Adrenal gland (tissue), 12 donors: Measurements from ENCODE around the gene SLC19A3. TPM values are rescaled to one million over a fixed set of nuclear protein-coding genes. Genes with fewer than 3 reads are reported as not detected.
"Not testable (repeated sequence)": the region's sequence is repeated elsewhere in the genome, so short reads cannot be mapped to it uniquely, and the experiment has no call there.

Experiments
- DNase-seq, 7 donors: peaks; one replicate each; pipeline ENCODE4 v3.0.0-alpha.2; 2019 to 2020
- H3K27ac ChIP-seq, 5 donors: fragments of 200-600 bp; sonication (generic) in 4 of 5; 1 replicate in 3 of 5; 2 replicates in 2 of 5; pipeline versions ENCODE4 v1.5.1 to v1.8.0; 2016 to 2020; ENCODE audit warnings: mild to moderate bottlenecking in 1 of 5
- H3K27me3 ChIP-seq: fragments of 200-600 bp; 2 replicates; pipeline ENCODE4 v1.8.0; 2021
- H3K36me3 ChIP-seq, 2 donors: fragments of 200-600 bp; replicated peaks in 1 of 2; 1 replicate in 1 of 2; 2 replicates in 1 of 2; pipeline versions ENCODE4 v1.5.1 to v1.8.0; 2018 to 2022
- H3K4me1 ChIP-seq, 2 donors: fragments of 200-600 bp; replicated peaks in 1 of 2; 1 replicate in 1 of 2; 2 replicates in 1 of 2; pipeline versions ENCODE4 v1.5.1 to v1.8.0; 2018 to 2021
- H3K4me3 ChIP-seq, 4 donors: fragments of 200-600 bp; sonication (generic) in 3 of 4; one replicate each; pipeline ENCODE4 v1.5.1; 2016 to 2018
- H3K9me3 ChIP-seq, 3 donors: fragments of 200-600 bp; sonication (generic) in 1 of 3; replicated peaks in 1 of 3; 1 replicate in 2 of 3; 2 replicates in 1 of 3; pipeline versions ENCODE4 v1.5.1 to v1.8.0; 2016 to 2021
- POLR2A ChIP-seq, 2 donors: fragments of 450-650 bp; IDR thresholded peaks; one replicate each; pipeline ENCODE4 v1.6.1; 2017; ENCODE audit warnings: antibody characterized with exemption in 2 of 2, mild to moderate bottlenecking in 2 of 2, moderate library complexity in 1 of 2
- WGBS, 4 donors: extraction: QIAGEN DNeasy Blood & Tissue Kit in 2 of 4; methylation state at CpG; one replicate each; pipeline versions ENCODE4 v1.1.5 to v1.1.7; 2013 to 2017; 5-methylcytosine and 5-hydroxymethylcytosine counted together
- intact Hi-C, 2 donors: fragments of 100-400 bp; cut with DNase I; formaldehyde crosslinking; loops; one replicate each; pipeline versions ENCODE4 v1.14.1 to v1.15.0; 2022 to 2023
- polyA plus RNA-seq, 3 donors: library from polyadenylated mRNA; stranded (reverse); fragments of 200-250 nt in 2 of 3; fragments of 350-450 nt in 1 of 3; fragmentation: Illumina TruSeq in 1 of 3; extraction: RNeasy Lipid Tissue Mini Kit (QIAGEN cat#74804) in 1 of 3; gene quantifications; one replicate each; pipeline ENCODE4 v1.2.3, GENCODE V29; 2013 to 2014
- total RNA-seq, 9 donors: library from RNA; depleted of rRNA in 4 of 9; stranded (reverse); fragments of >200 nt in 4 of 9; fragments of 120-200 nt in 1 of 9; fragmentation: NEBNext Ultra II Directional in 1 of 9; extraction: Animal tissue kit (Norgen Biotek cat#: 25700) in 1 of 9; gene quantifications; one replicate each; pipeline versions ENCODE4 v1.1.0 to v1.2.4, GENCODE V29; 2013 to 2023
- TF ChIP-seq, protein P1 (sequence below), 6 experiments: fragments of 450-650 bp in 4 of 6; fragments of 200-600 bp in 2 of 6; sonication (generic) in 1 of 6; IDR thresholded peaks; 1 replicate in 5 of 6; 2 replicates in 1 of 6; pipeline versions ENCODE4 v1.5.1 to v1.8.0; 2016 to 2021; ENCODE audit warnings: antibody characterized with exemption in 6 of 6, mild to moderate bottlenecking in 2 of 6, moderate library complexity in 1 of 6
- donor health status: healthy with polysubstance abuse.
- donor health status: Bipolar disorder and iron deficiency.
- donor health status: DM: yes; HTN: yes; CAD: no.
- donor health status: DM: no; HTN: no; CAD: no.
- donor health status: DM: no; HTN: no; CAD: no.
- donor health status: DM: yes; HTN: yes; CAD: no.

The SLC19A3 gene
- total and polyA plus RNA-seq, 12 donors = 0.18 to 7.9 (median 0.97) TPM; not detected in 1

GRCh38 chr2:227761740-227762476 lies 44.1 kb upstream of the SLC19A3 start:
- intact Hi-C loops = loop anchor here in 1 of 2 donors (10.0 kb wide), 1 partner anchor 107 kb away; no protein-coding TSS in a partner anchor
- H3K9me3 ChIP-seq = no peaks in the 10 kb centered on the region
- no peak overlapping the region for H3K27ac ChIP-seq
- no peaks in the 10 kb centered on the region for H3K36me3 ChIP-seq
- H3K27me3 ChIP-seq = no peaks in the 10 kb centered on the region
- H3K4me3 ChIP-seq = no peak overlapping the region
- peaks cover 4 to 6% of the 10 kb centered on the region in 2 donors for H3K4me1 ChIP-seq
- TF ChIP-seq, protein P1, sequence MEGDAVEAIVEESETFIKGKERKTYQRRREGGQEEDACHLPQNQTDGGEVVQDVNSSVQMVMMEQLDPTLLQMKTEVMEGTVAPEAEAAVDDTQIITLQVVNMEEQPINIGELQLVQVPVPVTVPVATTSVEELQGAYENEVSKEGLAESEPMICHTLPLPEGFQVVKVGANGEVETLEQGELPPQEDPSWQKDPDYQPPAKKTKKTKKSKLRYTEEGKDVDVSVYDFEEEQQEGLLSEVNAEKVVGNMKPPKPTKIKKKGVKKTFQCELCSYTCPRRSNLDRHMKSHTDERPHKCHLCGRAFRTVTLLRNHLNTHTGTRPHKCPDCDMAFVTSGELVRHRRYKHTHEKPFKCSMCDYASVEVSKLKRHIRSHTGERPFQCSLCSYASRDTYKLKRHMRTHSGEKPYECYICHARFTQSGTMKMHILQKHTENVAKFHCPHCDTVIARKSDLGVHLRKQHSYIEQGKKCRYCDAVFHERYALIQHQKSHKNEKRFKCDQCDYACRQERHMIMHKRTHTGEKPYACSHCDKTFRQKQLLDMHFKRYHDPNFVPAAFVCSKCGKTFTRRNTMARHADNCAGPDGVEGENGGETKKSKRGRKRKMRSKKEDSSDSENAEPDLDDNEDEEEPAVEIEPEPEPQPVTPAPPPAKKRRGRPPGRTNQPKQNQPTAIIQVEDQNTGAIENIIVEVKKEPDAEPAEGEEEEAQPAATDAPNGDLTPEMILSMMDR (IDR thresholded peaks at IDR 0.05) = no peak
- TF ChIP-seq POLR2A (IDR thresholded peaks at IDR 0.05) = no peak
- no peak for DNase-seq
- 67 to 78% (median 69%) methylated on average over 6 of the region's 6 CpGs for WGBS, 4 donors

GRCh38 chr2:227759411-227760118 lies 41.7 kb upstream of the SLC19A3 start:
- TF ChIP-seq, protein P1 (IDR thresholded peaks at IDR 0.05) = no peak
- no peak for TF ChIP-seq POLR2A (IDR thresholded peaks at IDR 0.05)
- no peaks in the 10 kb centered on the region for H3K4me1 ChIP-seq
- DNase-seq = no peak
- H3K27ac ChIP-seq = no peak overlapping the region
- H3K36me3 ChIP-seq = no peaks in the 10 kb centered on the region
- H3K27me3 ChIP-seq = no peaks in the 10 kb centered on the region
- no peak overlapping the region for H3K4me3 ChIP-seq
- H3K9me3 ChIP-seq = no peaks in the 10 kb centered on the region
- intact Hi-C loops = loop anchor here in 1 of 2 donors (10.0 kb wide), 1 partner anchor 105 kb away; no protein-coding TSS in a partner anchor
- 74 to 77% (median 75%) methylated on average over 13 of the region's 13 CpGs for WGBS, 4 donors

DNA sequence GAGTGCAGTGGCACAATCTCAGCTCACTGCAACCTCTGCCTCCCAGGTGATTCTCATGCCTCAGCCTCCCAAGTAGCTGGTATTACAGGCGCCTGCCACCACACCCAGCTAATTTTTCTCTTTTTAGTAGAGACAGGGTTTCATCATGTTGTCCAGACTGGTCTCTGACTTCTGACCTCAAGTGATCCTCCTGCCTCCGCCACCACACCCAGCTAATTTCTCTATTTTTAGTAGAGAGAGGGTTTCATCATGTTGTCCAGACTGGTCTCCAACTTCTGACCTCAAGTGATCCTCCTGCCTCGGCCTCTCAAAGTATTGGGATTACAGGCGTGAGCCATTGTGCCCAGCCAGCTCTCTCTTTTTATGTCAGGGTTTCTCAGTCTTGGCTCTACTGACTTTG lies 38.4 kb upstream of the SLC19A3 start:
- 63 to 68% (median 64%) methylated on average over 4 of the region's 4 CpGs for WGBS, 4 donors
- intact Hi-C loops, H3K36me3 ChIP-seq, H3K4me1 ChIP-seq, H3K4me3 ChIP-seq, H3K27ac ChIP-seq, H3K27me3 ChIP-seq, H3K9me3 ChIP-seq, DNase-seq: not testable (repeated sequence)

DNA sequence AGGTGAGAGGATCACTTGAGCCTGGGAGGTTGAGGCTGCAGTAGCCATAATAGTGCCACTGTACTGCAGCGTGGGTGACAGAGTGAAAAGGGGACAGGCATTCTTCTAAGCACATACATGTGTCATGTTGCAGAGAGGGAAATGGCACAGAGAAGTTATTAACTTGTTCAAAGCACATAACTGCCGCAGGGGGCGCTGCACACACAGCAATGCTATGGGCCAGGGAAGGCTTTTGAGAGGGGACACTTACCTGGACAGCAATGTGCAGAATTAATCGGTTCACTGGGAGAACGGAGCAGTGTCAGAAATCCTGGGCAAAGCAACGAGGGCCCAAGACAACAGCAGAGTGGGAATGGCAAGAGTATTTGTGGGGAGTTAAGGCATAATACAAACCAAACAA lies 30.3 kb upstream of the SLC19A3 start:
- WGBS, 4 donors = 61 to 82% (median 70%) methylated on average over 6 of the region's 6 CpGs
- intact Hi-C loops = no loop called here
- TF ChIP-seq, protein P1 (IDR thresholded peaks at IDR 0.05) = no peak
- no peak for TF ChIP-seq POLR2A (IDR thresholded peaks at IDR 0.05)

More for the DNA sequence above, 30.3 kb upstream of the SLC19A3 start:
- DNase-seq = no peak
- H3K36me3 ChIP-seq = no peaks in the 10 kb centered on the region
- no peaks in the 10 kb centered on the region for H3K4me1 ChIP-seq
- no peaks in the 10 kb centered on the region for H3K9me3 ChIP-seq
- no peaks in the 10 kb centered on the region for H3K27me3 ChIP-seq
- H3K27ac ChIP-seq = no peak overlapping the region
- H3K4me3 ChIP-seq = no peak overlapping the region
